Fibroblast of villous mesenchyme (primary cell): ENCODE data around the gene TIPRL. TPM values are rescaled to one million over a fixed set of nuclear protein-coding genes. Genes with fewer than 3 reads are reported as not detected.
"Not testable (repeated sequence)": the region's sequence is repeated elsewhere in the genome, so short reads cannot be mapped to it uniquely, and the experiment has no call there.

Experiments
- DNase-seq: peaks from one replicate; pipeline ENCODE4 v3.0.0-alpha.2; 2010; ENCODE audit warnings: low read depth
- H3K4me3 ChIP-seq: 2 replicates; pipeline ENCODE4 v1.5.1; 2011; ENCODE audit warnings: low read depth, mild to moderate bottlenecking, low read length
- CTCF ChIP-seq: IDR thresholded peaks from 2 replicates; pipeline ENCODE4 v1.5.1; 2012; ENCODE audit warnings: low read depth, mild to moderate bottlenecking, low read length; ENCODE audit not compliant: insufficient read depth
- total RNA-seq: library from RNA; depleted of rRNA; stranded (reverse); fragments of >200 nt; gene quantifications from 2 replicates; pipeline ENCODE4 v1.2.3, GENCODE V29; 2012

Gene TIPRL
- total RNA-seq, 1 donor: 45.3 TPM

GRCh38 chr1:168170564-168171508, 7.9 kb upstream of the TIPRL start:
- no peak overlapping the region for H3K4me3 ChIP-seq
- no peak for TF ChIP-seq CTCF
- peak; percentile 54 for DNase-seq

GRCh38 chr1:168172250-168172915, 6.4 kb upstream of the TIPRL start:
- no peak for DNase-seq
- TF ChIP-seq CTCF: no peak
- H3K4me3 ChIP-seq: no peak overlapping the region

- DNase-seq: no peak
- TF ChIP-seq CTCF: no peak
- peak overlapping the region; percentile 99 for H3K4me3 ChIP-seq
These were observed 530 bp upstream of the TIPRL start for GRCh38 chr1:168178227-168178637.

GRCh38 chr1:168179438-168180147, 831 bp downstream of the TIPRL start:
- peak overlapping the region; percentile 99 for H3K4me3 ChIP-seq
- peak; percentile 2 for TF ChIP-seq CTCF
- peak; percentile 23 for DNase-seq

GRCh38 chr1:168180148-168180524, 1.4 kb downstream of the TIPRL start:
- no peak for DNase-seq
- TF ChIP-seq CTCF: no peak

GRCh38 chr1:168181063-168181720, 2.4 kb downstream of the TIPRL start:
- not testable (repeated sequence) for DNase-seq, H3K4me3 ChIP-seq

More at GRCh38 chr1:168180148-168180524, 1.4 kb downstream of the TIPRL start:
- H3K4me3 ChIP-seq: peak overlapping the region; percentile 99

- no peak for DNase-seq
- H3K4me3 ChIP-seq: no peak overlapping the region
- TF ChIP-seq CTCF: no peak
These were observed 8.4 kb downstream of the TIPRL start for GRCh38 chr1:168187177-168187576.
